Measurements from ENCODE around the gene CCDC195. TPM values are rescaled to one million over a fixed set of nuclear protein-coding genes. Genes with fewer than 3 reads are reported as not detected.

The CCDC195 gene
- total and polyA plus RNA-seq, 8 donors, result not detected

DNA sequence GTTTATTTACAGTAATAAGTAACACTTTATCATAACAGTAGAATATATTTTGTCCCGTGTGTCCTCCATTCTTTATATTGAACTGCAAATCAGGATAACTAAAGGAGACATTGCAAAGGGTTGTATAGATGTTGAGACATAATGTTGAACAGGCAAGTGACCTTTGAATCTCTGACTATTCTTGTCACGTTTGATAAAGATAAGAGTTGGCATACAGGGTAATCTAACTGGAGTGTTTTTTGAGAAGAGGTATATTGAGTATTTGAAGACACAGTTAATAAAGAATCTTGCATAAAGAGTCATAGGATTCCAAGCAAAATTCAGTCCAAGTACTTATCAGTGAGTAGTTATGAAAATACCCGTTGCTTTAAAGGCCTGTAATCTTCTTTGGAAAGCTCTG, 21.7 kb downstream of the CCDC195 start:
- no peaks in the 10 kb centered on the region for H3K36me3 ChIP-seq

DNA sequence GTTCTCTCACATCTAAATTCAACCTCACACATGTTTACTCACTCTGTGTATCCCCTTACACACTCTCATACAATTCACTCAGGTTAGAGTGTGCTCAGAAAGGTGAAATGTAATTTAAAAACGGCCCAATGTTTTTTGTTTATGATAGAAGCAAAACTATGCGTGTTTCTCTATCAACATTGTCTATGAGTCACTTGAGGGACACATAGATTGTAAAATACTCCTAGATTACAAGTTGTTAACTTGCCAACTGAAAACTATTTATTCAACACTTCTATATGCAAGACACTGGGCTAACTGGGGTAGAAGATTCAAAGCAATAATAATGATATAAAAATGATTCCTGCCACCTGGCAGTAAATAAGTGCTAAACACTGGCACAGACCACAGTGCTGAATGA, 24.6 kb downstream of the CCDC195 start:
- TF ChIP-seq, protein P1, sequence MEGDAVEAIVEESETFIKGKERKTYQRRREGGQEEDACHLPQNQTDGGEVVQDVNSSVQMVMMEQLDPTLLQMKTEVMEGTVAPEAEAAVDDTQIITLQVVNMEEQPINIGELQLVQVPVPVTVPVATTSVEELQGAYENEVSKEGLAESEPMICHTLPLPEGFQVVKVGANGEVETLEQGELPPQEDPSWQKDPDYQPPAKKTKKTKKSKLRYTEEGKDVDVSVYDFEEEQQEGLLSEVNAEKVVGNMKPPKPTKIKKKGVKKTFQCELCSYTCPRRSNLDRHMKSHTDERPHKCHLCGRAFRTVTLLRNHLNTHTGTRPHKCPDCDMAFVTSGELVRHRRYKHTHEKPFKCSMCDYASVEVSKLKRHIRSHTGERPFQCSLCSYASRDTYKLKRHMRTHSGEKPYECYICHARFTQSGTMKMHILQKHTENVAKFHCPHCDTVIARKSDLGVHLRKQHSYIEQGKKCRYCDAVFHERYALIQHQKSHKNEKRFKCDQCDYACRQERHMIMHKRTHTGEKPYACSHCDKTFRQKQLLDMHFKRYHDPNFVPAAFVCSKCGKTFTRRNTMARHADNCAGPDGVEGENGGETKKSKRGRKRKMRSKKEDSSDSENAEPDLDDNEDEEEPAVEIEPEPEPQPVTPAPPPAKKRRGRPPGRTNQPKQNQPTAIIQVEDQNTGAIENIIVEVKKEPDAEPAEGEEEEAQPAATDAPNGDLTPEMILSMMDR (IDR thresholded peaks at IDR 0.05), result no peak
- no peak overlapping the region for H3K4me3 ChIP-seq
- no peaks in the 10 kb centered on the region for H3K4me1 ChIP-seq
- H3K9me3 ChIP-seq, result no peaks in the 10 kb centered on the region
- no peaks in the 10 kb centered on the region for H3K36me3 ChIP-seq
- no peak for DNase-seq
- no peak overlapping the region for H3K27ac ChIP-seq
- intact Hi-C loops (cut with DNase I), result no loop called here
- no peaks in the 10 kb centered on the region for H3K27me3 ChIP-seq
- no peak for ATAC-seq

More for the DNA sequence above, 21.7 kb downstream of the CCDC195 start:
- Histone ChIP-seq H3K4me1 (no peaks in the 10 kb centered on the region), H3K9me3 (no peaks in the 10 kb centered on the region), H3K27me3 (no peaks in the 10 kb centered on the region), H3K27ac (no peak overlapping the region), H3K4me3 (no peak overlapping the region)
- TF ChIP-seq, protein P1 (IDR thresholded peaks at IDR 0.05), result no peak
- no peak for ATAC-seq
- intact Hi-C loops (cut with DNase I), result no loop called here
- peak in 1 of 4 donors; percentile 1 for DNase-seq

DNA sequence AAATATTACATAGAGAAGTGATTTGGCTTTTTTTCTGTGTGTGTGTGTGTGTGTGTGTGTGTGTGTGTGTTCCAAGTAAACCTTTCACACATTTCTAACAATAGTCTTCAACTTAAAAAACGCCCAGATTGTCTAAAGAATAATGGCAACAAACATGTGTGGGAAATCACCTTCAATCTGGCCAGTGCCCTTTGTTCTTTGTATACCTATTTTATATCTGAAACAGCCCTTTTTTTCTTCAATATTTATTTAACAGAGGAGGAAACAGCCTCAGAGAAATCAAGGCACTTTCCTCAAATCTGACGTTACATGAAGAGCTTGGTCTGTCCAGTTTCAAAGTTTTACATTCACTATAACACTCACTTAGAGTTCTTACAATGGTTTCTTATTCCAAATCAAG, 25.3 kb downstream of the CCDC195 start:
- H3K9me3 ChIP-seq, result no peaks in the 10 kb centered on the region
- H3K27ac ChIP-seq, result no peak overlapping the region
- H3K4me3 ChIP-seq, result no peak overlapping the region
- intact Hi-C loops (cut with DNase I), result no loop called here
- DNase-seq (no peak), ATAC-seq (no peak)
- TF ChIP-seq, protein P1 (IDR thresholded peaks at IDR 0.05), result no peak
- H3K27me3 ChIP-seq, result no peaks in the 10 kb centered on the region
- H3K4me1 ChIP-seq, result no peaks in the 10 kb centered on the region
- no peaks in the 10 kb centered on the region for H3K36me3 ChIP-seq

DNA sequence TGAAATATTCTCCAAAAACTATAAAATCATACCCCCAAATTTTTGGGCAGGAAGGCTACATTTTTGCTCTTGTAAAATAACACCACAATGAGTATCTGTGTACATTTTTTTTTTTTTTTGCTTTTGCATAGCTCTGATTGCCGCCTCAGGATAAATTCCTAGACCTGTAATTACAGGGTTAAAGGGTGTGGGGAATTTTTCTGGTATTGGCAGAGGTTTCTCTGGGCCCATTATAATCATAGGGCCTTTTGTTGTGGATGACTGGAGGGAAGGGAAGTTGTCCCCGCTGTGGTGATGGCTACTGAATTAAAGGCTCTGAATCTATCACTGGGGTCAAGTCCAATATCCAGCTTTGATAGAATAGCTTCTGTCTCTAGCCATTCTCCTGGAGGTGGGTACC, 26.6 kb downstream of the CCDC195 start:
- Histone ChIP-seq H3K4me3 (no peak overlapping the region), H3K36me3 (no peaks in the 10 kb centered on the region), H3K4me1 (no peaks in the 10 kb centered on the region), H3K27ac (no peak overlapping the region), H3K27me3 (no peaks in the 10 kb centered on the region), H3K9me3 (no peaks in the 10 kb centered on the region)
- no peak for DNase-seq
- ATAC-seq, result no peak
- TF ChIP-seq, protein P1 (IDR thresholded peaks at IDR 0.05), result no peak
- intact Hi-C loops (cut with DNase I), result no loop called here

DNA sequence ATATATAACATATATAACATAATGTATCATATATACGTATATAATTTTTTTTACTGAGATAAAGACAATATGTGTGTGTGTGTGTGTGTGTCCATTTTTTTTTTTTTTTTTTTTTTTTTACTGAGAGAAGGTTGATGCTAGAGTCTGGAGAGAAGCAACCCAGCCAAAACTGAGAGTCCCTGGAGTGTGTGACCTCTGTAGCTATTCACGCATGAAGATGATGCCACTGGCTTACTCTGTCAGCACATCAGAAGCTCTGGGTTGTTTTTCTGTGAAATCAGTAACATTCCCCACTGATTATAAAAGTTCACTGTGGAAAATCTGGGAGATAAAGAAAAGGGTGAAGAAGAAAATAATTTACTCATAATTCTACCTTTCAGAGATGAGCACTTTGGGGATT, 27.2 kb downstream of the CCDC195 start:
- no peak overlapping the region for H3K27ac ChIP-seq
- DNase-seq, result no peak
- H3K27me3 ChIP-seq, result no peaks in the 10 kb centered on the region
- intact Hi-C loops (cut with DNase I), result no loop called here
- no peak overlapping the region for H3K4me3 ChIP-seq
- ATAC-seq, result no peak
- TF ChIP-seq, protein P1 (IDR thresholded peaks at IDR 0.05), result no peak
- no peaks in the 10 kb centered on the region for H3K9me3 ChIP-seq
- no peaks in the 10 kb centered on the region for H3K36me3 ChIP-seq
- no peaks in the 10 kb centered on the region for H3K4me1 ChIP-seq
